SK-N-SH treated with all-trans-retinoic acid at 6 μM for 48 hours (cell line): ENCODE measurements around the gene MBNL3.

Source experiments
- ARNTL ChIP-seq: fragments of 450-650 bp; formaldehyde crosslinking; IDR thresholded peaks from 2 replicates; pipeline ENCODE4 v1.5.0; 2020; ENCODE audit warnings: low read depth, mild to moderate bottlenecking, moderate library complexity, borderline replicate concordance
- BACH2 ChIP-seq: fragments of 250-450 bp; sonication (Bioruptor Pico); IDR thresholded peaks from 2 replicates; pipeline ENCODE4 v1.9.0; 2021; ENCODE audit warnings: mild to moderate bottlenecking, borderline replicate concordance
- CSDC2 ChIP-seq: fragments of 250-450 bp; sonication (Bioruptor Pico); IDR thresholded peaks from 2 replicates; pipeline ENCODE4 v1.5.0; 2020; ENCODE audit warnings: mild to moderate bottlenecking, moderate library complexity
- SNAI2 ChIP-seq: fragments of 250-450 bp; sonication (Bioruptor Pico); IDR thresholded peaks from 2 replicates; pipeline ENCODE4 v1.5.0; 2020; ENCODE audit warnings: mild to moderate bottlenecking, moderate library complexity
- TCF4 ChIP-seq: fragments of 250-450 bp; sonication (Bioruptor Pico); IDR thresholded peaks from 2 replicates; pipeline ENCODE4 v1.8.0; 2021; ENCODE audit warnings: mild to moderate bottlenecking, moderate library complexity, borderline replicate concordance
- ZC3H10 ChIP-seq: fragments of 250-450 bp; sonication (Bioruptor Pico); IDR thresholded peaks from 2 replicates; pipeline ENCODE4 v1.5.1; 2021; ENCODE audit warnings: mild to moderate bottlenecking, moderate library complexity
- ZFP3 ChIP-seq: fragments of 250-450 bp; sonication (Bioruptor Pico); IDR thresholded peaks from 2 replicates; pipeline ENCODE4 v1.5.0; 2020; ENCODE audit warnings: mild to moderate bottlenecking, moderate library complexity
- ZFP30 ChIP-seq: fragments of 450-650 bp; formaldehyde crosslinking; IDR thresholded peaks from 2 replicates; pipeline ENCODE4 v1.5.0; 2022; ENCODE audit warnings: mild to moderate bottlenecking, moderate library complexity
- ZNF565 ChIP-seq: fragments of 450-650 bp; formaldehyde crosslinking; conservative IDR thresholded peaks from 2 replicates; pipeline ENCODE4 v1.5.0; 2020; ENCODE audit warnings: low read depth, mild to moderate bottlenecking, moderate library complexity
- TF ChIP-seq, protein P1 (sequence below): fragments of 250-450 bp; sonication (Bioruptor Pico); IDR thresholded peaks from 2 replicates; pipeline ENCODE4 v1.5.1; 2020; ENCODE audit warnings: low read depth, mild to moderate bottlenecking, moderate library complexity
- TF ChIP-seq, protein P2 (sequence below): fragments of 250-450 bp; sonication (Bioruptor Pico); IDR thresholded peaks from 2 replicates; pipeline ENCODE4 v1.8.0; 2020; ENCODE audit warnings: mild to moderate bottlenecking, moderate library complexity, borderline replicate concordance
- TF ChIP-seq, protein P3 (sequence below): fragments of 250-450 bp; sonication (Bioruptor Pico); IDR thresholded peaks from 2 replicates; pipeline ENCODE4 v1.8.0; 2021; ENCODE audit warnings: low read depth, mild to moderate bottlenecking, moderate library complexity, borderline replicate concordance

DNA sequence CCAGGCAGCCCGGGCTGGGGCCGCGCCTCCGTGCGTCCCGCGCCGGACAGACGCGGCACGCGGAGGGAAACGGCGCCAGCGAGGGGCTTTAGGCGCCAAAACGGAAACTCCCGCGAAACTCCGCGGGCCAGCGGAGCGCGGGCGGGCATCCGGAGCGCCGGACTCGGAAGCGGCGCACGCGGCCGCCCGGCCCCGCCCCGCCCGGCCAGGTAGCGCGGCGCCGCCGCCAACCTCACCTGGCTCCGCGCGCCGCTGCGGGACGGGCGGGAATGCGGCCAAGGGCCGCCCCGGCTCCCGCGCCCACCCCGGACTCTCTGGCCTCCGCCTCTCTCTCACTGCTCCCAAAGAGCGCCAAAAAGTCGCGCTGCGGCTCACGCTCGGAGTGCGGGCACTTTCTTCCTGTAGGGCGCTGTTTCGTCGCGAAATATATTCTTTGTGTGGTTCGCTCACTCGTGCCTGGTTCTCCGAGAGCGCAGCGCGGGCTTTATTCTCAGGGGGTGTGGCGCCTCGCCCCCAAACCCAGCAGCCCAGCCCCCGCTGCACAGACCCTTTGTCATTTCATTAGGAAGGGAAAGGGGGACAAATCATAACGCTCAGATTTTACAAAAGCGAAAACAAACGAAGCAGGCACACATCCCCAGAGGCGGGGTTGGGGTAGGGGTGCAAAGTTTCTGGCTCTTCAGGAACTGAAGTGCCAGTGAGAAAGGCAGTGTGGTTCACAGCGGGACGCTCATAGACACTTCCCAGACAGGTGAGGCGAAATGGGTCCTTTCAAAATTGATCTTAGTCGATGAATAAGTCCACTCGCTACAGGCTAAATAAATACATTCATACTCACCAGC lies 961 bp upstream of the MBNL3 start:
- TF ChIP-seq SNAI2 (CRISPR knock-in tag) (no peak), ZC3H10 (CRISPR knock-in tag) (no peak), ZFP3 (no peak), ZNF565 (CRISPR knock-in tag) (no peak), TCF4 (CRISPR knock-in tag) (no peak), ARNTL (no peak), CSDC2 (CRISPR knock-in tag) (no peak), ZFP30 (CRISPR knock-in tag) (no peak), BACH2 (CRISPR knock-in tag) (no peak)
- TF ChIP-seq, protein P1, sequence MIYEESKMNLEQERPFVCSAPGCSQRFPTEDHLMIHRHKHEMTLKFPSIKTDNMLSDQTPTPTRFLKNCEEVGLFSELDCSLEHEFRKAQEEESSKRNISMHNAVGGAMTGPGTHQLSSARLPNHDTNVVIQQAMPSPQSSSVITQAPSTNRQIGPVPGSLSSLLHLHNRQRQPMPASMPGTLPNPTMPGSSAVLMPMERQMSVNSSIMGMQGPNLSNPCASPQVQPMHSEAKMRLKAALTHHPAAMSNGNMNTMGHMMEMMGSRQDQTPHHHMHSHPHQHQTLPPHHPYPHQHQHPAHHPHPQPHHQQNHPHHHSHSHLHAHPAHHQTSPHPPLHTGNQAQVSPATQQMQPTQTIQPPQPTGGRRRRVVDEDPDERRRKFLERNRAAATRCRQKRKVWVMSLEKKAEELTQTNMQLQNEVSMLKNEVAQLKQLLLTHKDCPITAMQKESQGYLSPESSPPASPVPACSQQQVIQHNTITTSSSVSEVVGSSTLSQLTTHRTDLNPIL = no peak
- TF ChIP-seq, protein P2, sequence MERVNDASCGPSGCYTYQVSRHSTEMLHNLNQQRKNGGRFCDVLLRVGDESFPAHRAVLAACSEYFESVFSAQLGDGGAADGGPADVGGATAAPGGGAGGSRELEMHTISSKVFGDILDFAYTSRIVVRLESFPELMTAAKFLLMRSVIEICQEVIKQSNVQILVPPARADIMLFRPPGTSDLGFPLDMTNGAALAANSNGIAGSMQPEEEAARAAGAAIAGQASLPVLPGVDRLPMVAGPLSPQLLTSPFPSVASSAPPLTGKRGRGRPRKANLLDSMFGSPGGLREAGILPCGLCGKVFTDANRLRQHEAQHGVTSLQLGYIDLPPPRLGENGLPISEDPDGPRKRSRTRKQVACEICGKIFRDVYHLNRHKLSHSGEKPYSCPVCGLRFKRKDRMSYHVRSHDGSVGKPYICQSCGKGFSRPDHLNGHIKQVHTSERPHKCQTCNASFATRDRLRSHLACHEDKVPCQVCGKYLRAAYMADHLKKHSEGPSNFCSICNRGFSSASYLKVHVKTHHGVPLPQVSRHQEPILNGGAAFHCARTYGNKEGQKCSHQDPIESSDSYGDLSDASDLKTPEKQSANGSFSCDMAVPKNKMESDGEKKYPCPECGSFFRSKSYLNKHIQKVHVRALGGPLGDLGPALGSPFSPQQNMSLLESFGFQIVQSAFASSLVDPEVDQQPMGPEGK (CRISPR knock-in tag) = no peak
- TF ChIP-seq, protein P3, sequence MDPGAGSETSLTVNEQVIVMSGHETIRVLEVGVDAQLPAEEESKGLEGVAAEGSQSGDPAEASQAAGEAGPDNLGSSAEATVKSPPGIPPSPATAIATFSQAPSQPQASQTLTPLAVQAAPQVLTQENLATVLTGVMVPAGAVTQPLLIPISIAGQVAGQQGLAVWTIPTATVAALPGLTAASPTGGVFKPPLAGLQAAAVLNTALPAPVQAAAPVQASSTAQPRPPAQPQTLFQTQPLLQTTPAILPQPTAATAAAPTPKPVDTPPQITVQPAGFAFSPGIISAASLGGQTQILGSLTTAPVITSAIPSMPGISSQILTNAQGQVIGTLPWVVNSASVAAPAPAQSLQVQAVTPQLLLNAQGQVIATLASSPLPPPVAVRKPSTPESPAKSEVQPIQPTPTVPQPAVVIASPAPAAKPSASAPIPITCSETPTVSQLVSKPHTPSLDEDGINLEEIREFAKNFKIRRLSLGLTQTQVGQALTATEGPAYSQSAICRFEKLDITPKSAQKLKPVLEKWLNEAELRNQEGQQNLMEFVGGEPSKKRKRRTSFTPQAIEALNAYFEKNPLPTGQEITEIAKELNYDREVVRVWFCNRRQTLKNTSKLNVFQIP = no peak
